ENCODE data around the gene TMEM98.
"Not testable (repeated sequence)": the region's sequence is repeated elsewhere in the genome, so short reads cannot be mapped to it uniquely, and the experiment has no call there.

Gene TMEM98, protein sequence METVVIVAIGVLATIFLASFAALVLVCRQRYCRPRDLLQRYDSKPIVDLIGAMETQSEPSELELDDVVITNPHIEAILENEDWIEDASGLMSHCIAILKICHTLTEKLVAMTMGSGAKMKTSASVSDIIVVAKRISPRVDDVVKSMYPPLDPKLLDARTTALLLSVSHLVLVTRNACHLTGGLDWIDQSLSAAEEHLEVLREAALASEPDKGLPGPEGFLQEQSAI

DNA sequence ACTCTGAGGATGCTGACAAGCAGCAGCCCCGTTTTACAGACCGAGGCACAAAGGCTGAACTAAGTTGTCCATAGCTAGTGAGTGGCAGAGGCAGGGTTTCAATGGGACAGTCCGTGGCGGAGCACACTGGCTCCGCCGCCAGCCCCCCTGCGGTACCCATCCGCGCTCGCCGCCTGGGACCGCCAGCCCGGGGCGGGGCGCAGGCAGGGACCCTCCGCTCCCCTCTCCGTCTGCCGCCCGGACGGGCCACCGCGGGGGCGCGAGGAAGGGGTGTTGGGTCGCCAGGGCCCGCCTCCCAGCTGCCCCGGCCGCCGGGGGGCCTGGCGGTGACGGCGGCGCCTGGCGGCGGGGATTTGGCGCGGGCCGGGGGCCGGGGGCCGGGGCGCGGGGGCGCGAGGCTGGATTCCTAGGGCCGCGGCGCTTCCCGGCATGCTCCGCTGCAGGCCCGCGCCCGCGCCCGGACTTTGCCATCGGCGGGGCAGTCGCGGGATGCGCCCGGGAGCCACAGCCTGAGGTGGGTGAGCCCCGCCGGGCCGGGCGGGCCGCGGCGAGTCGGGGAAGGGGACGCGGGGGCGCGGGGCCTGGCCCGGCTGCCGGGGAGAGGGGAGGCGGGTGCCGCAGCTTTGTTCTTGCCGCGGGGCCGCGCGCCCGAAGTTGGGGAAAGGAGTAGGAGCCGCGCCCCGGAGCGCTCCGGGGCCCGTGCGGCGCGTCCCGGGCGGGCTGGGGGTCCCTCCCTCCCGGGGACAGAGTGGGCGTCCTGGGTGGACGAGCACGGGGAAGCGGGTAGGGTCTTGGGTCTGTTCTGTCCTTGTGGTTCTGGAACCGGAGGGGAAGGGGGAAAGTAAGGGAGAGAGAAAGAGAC lies at the start of gene TMEM98:
TMEM98 (plus strand) TSS at position 430 of the 862 bp plus-strand sequence. CDS start 3,376 bp downstream, outside the sequence.
- no peak for DNase-seq (ENCODE audit: low read depth in 1 of 2, low spot score in 1 of 2)

DNA sequence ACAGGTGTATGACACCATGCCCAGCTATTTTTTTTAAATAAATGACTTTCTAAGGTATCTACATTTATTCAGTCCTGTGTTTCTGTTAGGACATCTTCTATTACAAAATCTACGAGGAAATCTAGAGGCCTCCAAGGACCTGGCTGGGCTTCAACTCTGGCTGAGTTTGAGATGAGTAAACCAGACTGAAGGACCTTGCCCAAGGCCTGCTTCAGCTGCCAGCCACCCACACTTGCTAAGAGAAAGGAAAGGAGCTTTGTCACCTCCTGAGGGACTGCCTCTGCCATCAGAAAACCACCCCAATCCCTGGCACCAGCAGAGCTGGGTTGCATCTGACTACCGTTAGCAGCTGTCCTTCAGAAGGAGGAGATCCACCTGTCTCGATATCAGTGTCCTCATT lies 49.7 kb upstream of the TMEM98 start:
- no peak for DNase-seq (ENCODE audit: low read depth in 1 of 2, low spot score in 1 of 2)

DNA sequence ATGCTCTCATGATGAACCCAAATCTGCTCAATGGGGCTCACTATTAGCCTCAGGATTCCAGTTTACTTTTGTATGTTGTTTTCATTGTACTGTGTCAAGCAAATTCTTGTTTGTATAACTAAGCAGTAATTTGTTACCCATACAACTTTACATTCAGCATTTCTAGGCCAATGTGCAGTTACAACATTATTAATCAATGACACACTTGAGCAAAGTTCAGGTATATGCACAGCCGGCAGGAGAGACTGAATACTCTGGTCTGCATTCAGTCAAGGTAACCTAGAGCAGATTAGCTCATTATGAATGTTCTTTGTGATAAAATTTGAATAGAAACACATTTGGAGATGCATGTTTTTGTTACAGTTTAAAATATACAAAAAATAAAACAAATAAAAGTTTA lies 48.8 kb upstream of the TMEM98 start:
- no peak for DNase-seq (ENCODE audit: low read depth in 1 of 2, low spot score in 1 of 2)

DNA sequence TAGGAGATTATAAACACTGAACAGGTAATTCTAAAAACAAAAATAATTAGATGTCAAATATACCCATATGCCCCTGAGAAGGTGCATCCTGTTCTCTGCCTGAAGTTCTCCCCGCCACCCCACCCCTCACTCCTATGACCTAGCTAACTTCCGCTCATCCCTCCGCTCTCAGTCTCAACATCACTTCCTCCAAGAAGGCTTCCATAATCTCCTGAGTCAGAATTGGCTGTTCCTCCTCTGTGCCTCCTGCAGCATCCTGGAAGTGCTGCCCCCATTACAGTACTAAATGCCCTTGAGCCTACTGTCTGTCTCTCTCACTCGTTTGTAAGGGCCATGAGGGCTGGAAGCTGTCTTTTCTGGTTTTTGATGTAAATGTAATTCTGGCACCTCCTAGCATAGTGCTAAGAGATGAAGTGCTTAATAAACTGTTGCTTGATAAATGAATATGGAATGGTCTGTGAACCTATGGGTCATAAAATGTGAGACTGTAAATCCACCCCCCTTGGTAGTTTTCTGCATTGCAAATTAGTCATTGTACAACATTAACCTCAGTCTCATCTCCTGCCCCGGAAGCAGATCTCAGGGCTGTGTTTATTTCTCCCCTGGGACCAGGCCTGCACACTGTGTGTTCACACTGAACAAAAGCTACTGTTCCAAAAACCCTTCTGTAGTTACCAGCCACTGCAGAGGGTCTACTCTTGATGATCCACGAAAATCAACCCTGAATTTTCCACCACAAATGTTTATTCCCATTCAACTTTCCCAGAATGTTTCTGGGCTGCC lies 47.1 kb upstream of the TMEM98 start:
- DNase-seq (ENCODE audit: low read depth in 1 of 2, low spot score in 1 of 2): no peak

DNA sequence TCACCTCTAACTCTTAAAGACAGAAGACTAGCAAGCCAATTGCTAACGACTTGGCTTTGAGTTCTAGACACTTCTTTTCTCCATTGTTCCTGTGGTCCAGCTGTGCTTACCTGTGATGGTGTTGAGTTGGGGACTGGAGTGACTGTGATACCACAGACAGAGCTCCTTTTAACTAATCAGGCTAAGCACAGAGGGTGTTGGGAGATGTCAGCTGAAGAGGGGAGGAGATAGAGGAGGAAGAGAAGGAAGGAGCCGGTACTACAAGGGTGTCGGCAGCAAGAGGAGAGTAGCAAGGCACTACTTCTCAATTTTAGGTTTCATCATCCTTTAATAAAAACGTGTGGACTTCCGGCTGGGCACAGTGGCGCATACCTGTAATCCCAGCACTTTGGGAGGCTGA lies 45.9 kb upstream of the TMEM98 start:
- no peak for DNase-seq (ENCODE audit: low read depth in 1 of 2, low spot score in 1 of 2)

DNA sequence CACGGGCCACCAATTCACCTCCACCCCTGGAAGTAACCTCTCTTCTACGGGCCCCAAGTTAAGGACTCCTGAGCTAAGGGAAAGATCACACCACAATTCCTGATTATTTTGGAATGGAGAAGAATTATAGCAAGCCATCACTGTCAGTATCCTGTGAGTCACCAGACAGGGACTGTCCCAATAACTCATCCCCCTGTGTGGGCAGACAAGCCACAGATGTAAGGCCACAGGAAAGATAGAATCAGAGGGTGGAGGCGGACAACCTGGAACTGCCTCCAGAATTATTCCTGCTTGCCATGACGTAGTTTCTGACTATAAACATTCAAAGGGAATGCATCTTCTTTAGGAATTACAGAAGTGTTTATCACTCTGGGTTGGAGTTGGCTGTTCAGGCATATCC lies 45.2 kb upstream of the TMEM98 start:
- DNase-seq (ENCODE audit: low read depth in 1 of 2, low spot score in 1 of 2): peak in 1 of 2 donors; percentile 5

DNA sequence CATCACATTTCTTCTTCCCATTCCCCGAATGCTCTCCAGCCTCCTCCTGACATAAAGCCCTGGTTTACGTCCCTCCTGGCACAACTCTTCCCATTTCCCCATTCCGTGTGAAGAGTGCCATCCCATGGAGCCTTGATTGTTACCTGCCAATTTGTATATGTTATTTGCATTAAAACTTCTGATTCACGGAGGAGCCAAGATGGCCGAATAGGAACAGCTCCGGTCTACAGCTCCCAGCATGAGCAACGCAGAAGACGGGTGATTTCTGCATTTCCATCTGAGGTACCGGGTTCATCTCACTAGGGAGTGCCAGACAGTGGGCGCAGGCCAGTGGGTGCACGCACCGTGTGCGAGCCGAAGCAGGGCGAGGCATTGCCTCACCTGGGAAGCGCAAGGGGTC lies 41.0 kb upstream of the TMEM98 start:
- DNase-seq (ENCODE audit: low read depth in 1 of 2, low spot score in 1 of 2): not testable (repeated sequence)

DNA sequence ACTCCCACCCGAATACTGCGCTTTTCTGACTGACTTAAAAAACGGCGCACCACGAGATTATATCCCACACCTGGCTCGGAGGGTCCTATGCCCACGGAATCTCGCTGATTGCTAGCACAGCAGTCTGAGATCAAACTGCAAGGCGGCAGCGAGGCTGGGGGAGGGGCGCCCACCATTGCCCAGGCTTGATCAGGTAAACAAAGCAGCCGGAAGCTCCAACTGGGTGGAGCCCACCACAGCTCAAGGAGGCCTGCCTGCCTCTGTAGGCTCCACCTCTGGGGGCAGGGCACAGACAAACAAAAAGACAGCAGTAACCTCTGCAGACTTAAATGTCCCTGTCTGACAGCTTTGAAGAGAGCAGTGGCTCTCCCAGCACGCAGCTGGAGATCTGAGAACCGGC lies 40.5 kb upstream of the TMEM98 start:
- not testable (repeated sequence) for DNase-seq (ENCODE audit: low read depth in 1 of 2, low spot score in 1 of 2)

DNA sequence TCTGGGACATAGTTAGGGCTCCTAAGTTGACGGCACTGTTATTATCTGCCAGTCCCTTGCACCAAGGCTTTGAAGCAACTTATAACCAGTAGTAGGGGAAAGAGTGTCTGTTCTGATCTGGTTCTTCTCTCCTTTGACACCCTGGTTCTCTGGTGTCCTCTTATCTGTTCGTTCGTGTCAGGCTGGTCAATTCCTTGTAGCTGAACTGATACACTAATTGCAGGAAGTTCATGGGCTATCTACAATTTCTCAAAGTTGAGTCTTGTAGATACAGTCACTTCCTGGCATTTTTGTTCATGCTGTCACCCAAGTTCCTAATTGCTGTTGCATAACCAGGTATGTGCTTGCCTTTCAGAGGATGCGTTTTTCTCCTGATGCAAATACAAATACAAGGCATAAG lies 33.7 kb upstream of the TMEM98 start:
- no peak for DNase-seq (ENCODE audit: low read depth in 1 of 2, low spot score in 1 of 2)

DNA sequence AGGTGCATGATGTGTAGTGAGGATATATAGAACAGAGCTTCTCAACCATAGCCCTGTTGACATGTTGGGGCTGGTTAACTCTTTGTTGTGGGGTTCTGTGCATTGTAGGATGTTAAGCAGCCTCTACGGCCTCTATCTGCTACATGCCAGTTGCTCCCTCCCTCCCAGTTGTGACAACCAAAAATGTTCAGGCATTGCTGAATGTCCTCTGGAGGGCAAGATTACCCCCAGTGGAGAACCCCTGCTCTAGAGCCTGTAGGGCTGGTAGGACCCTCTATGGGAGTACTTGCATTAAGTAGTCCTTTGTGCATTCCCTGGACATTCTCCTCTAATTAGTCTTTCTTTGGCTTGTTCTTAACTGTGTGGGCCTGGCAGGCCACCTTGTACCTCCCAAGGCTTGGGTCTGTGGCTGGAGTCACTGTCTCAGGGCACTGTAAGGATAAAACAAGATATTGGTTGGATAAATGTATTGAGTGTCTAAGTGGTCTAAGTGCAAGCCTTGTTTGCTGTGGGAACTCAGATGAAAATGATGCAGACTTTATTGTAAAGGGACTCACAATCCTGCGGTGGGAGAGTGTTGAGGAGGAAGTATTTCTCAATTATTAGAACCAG lies 31.2 kb upstream of the TMEM98 start:
- no peak for DNase-seq (ENCODE audit: low read depth in 1 of 2, low spot score in 1 of 2)

DNA sequence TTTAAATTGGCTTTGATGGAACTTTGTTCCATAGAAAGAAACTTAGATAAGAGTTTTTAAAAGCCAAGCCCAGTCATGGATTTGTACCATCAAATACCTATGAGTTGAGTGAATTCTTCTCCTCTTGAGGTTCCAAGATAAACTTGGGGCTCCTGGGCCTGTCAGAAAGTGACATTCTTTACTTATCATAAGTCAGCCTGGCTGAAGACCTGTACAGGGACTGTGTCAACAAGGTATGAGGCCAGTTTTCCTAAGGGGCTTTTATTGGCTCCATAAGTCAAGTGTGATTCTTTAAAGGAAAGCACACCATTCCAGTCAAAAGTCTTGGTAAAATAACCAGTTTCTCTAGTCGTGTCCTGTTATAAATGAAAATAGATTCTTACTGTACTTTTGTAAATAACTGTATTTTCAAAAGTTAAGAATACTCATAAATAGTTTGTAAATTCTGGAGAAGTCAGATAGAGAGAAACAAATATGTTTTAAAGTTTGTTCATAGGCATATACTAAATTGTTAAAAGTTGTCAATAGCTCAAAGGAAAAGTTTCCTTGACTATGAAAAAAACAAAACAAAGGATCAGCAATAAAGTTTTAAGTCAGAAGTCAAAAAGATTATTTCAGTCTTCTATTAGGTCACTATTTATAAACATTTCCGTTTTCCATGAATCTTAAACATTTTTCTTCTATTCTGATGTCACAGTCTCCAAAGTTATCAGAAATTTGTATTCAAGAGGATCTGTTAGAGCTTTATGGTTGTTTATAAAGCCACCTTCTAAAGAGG lies 28.5 kb upstream of the TMEM98 start:
- DNase-seq (ENCODE audit: low read depth in 1 of 2, low spot score in 1 of 2): no peak

DNA sequence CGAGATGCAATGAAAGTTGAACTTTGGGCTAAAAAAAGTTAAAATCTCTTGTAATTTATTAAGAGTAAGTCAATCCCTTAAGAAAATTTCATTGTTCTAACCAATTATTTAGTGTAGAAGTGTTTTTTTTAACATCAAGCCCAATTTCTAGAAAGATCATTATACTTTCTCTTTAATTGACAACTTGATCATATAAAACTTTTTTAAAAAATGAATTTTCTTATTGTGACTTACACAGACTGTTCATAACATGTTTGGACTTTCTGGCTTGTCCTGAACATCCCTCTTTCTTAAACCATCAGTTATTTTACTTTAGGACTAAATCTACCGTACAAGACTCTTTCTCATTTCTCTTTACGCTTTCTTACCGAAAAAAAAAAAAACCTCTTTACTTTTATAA lies 26.2 kb upstream of the TMEM98 start:
- DNase-seq (ENCODE audit: low read depth in 1 of 2, low spot score in 1 of 2): no peak

DNA sequence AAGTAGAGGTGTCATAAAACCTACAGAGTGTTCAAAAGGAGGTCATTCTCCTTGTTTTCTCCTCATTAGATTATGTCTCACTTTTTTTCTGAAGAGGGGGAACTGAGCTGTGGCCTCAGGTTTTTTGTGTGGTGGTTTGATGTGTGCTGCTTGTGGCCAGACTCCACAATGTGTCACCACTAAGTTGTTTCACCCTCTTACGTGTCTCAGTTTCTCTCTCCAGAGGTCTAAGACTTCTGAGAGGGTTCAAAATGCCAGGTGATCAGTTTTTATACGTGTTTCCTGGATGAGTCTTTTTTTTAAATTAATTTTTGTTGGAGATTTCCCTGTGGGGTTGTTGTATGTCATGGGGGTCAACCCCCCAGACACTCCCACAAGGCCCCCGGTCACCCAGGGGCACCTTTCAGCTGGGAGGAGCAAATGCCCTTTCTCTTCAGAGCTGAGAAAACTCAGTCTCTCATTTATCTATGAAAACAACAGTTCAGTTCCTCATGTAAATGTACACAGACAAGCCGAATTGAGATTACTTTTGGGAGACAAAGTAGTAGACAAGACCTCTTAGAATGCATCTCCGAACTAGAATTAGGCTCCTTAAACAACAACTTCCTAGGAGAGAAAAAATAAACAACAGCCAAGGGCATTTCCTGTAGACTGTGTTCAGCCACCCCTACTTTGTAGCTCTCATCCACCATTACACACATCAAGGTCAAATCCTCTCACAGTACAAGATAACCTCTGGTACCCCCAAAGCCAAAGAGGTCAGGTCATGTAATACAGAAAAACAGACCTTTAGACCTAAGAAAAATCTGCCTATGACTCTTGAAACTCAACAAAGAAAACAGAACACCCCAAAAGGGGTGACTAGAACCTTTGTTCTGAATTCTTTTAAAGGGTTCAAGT lies 23.9 kb upstream of the TMEM98 start:
- DNase-seq (ENCODE audit: low read depth in 1 of 2, low spot score in 1 of 2): no peak

DNA sequence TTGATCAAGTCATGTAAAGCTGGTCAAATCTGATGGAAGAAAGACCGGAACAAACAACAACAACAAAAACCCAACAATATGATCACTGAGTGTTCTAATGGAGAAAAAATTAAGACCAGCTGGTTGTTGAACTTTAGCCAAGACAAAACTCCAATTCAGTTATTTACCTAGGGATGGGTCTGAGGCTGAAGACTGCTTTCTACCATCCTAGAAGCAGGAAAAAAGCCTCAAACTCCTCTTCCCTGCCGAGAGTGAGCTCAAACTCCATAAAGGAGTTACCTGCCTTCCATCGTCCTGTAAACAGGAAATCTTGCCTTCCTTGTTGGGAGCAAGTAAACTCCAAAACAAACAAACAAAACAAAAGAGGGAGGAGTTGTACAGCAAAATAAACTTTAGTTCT lies 23.1 kb upstream of the TMEM98 start:
- no peak for DNase-seq (ENCODE audit: low read depth in 1 of 2, low spot score in 1 of 2)

DNA sequence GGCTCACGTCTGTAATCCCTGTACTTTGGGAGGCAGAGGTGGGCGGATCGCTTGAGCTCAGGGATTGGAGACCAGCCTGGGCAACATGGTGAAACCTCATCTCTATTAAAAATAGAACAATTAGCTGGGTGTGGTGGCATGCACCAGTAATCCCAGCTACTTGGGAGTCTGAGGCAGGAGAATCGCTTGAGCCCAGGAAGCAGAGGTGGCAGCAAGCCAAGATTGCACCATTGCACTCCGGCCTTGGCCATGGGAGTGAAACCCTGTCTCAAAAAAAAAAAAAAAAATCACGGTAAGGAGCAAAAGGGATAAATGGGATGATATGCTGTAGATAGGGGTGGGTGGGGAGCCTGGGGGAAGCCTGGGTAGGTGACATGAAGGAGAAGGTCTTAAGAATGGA lies 20.4 kb upstream of the TMEM98 start:
- no peak for DNase-seq (ENCODE audit: low read depth in 1 of 2, low spot score in 1 of 2)

DNA sequence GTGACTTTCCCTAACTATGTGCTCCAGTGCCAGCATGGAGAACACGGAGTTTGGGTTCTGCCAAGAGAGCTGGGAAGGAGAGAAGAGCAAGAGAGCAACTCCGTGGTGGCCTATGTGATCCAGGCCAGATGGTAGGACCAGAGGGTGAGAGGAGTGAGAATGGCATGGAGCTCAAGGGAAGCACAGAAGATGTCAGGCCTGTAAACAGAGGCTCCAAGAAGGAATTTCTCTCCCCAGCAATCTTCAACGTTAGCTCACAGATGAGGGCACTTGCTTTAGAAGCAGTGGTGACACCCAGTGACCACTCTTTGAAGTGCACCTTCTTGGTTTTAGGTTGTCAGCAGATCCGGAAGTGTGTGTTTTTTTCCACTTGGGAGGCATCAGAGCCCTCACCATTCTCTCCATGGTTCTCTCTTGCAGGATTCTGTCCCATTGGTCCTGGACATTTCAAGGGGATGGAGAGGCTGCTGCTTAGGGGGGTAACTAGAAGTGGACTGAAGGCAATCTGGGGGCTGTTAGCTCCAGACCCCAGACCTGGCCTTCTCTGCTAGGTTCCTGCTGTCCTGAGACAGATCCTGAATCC lies 18.1 kb upstream of the TMEM98 start:
- no peak for DNase-seq (ENCODE audit: low read depth in 1 of 2, low spot score in 1 of 2)

DNA sequence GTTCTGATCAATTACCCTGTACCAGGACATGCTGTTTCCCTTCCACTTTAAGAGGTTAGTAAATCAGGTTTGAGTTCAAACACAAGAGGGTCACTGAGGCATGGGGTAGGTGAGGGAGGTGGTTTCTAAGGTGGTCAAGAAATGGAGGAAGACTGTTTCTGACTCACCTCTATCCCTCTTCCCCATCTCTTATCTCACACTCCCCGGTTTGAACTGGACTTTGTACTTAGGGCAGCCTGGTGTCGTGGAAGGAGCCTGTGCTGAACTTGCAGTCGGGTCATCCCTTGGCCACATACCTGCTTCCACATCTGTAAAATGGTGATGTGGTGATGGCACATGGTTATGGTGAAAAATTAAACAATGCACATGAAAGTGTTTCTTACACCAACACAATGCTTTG lies 17.2 kb upstream of the TMEM98 start:
- no peak for DNase-seq (ENCODE audit: low read depth in 1 of 2, low spot score in 1 of 2)

DNA sequence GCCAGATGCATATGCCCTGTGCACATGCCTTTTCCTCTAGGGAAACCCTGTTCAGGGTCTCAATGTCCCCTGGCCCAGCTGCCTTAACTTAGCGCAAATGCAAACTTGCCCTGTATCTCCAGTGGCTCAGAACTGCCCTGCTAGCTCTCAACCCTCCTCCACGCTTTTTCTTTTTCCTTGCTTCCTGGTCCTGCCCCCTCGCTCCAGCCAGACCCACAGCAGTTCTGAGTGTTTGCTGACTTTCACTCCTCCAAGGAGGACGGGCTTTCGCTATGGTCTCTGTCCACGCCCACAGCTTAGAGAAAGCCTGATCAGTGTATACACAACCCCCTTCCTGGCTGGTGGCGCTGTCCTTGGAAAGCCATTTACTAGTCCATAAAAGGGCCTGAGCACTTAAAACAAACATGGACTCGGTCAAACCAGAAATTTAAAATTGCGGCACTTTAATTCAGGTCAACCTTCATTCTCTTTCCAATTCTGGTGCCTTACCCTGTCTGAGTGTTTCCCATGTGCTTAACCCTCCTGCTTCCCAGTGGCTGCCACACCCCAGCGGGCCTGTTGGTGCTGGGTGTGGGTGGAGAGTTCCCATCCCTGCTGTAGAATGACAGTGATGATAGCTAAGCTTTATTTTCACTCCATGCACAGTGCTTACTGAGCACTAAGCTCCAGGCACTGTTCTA lies 15.6 kb upstream of the TMEM98 start:
- DNase-seq (ENCODE audit: low read depth in 1 of 2, low spot score in 1 of 2): no peak

DNA sequence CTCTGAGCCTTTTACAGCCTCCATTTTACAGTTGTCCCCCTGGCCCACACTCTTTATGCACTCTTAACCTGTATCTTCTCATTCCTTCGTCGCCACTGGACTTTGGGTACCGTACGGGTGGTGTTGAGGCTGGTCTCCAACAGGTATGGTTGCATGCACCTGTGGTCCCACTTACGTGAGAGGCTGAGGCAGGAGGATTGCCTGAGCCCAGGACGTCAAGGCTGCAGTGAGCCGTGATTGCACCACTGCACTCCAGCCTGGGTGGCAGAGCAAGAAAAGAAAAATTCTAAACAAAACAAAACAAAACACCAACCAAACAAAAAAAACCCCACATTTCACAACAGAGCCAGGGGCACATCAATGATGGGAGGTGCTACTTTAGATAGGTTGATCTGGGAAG lies 14.4 kb upstream of the TMEM98 start:
- DNase-seq (ENCODE audit: low read depth in 1 of 2, low spot score in 1 of 2): no peak

Data from activated T-helper 1 cell treated with anti-CD3 and anti-CD28 coated beads, Interleukin-2, amount 50 U/mL, for 16 hours (primary cell).